Germinal center (tissue), 1 donor: ENCODE measurements around the gene NEIL3.
A peak's percentile ranks its signal among the peaks of the same experiment; 100 is the strongest.
"Not testable (repeated sequence)": the region's sequence is repeated elsewhere in the genome, so short reads cannot be mapped to it uniquely, and the experiment has no call there.

Experiments
- DNase-seq: peaks from one replicate; pipeline ENCODE4 v3.0.0; 2012; ENCODE audit warnings: mixed read lengths, low spot score

The NEIL3 gene

GRCh38 chr4:177301126-177301639 lies 8.5 kb upstream of the NEIL3 start:
- DNase-seq = no peak

DNA sequence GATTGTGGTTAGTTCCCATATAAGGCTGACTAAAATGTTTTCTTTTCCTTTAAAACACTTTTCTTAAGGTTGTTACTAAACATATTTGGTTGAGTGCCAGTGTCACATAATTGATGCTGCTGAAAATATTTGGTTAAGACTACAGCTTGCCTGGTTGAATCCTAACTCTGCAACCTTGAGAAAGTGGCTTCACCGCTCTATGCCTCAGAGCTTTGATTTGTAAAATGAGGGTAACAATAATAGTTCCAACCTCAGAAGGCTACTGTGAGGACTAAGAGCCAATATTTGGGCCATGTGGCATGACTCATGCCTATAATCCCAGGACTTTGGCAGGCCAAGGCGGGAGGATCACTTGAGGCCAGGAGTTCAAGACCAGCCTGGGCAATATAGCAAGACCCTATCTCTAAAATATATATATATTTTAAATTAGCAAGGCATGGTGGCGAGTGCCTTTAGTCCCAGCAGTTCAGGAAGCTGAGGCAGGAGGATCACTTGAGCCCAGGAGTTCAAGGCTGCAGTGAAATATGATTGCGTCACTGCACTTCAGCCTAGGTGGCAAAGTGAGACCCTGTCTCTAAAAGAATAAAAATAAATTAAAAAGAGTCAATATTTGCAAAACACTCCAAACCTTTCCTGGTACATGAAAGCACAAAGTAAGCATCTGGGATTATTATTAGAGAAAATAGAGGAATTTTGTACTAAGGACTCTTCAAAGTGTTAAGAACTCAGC lies 7.1 kb upstream of the NEIL3 start:
- no peak for DNase-seq

GRCh38 chr4:177304094-177304493 lies 5.6 kb upstream of the NEIL3 start:
- DNase-seq = no peak

DNA sequence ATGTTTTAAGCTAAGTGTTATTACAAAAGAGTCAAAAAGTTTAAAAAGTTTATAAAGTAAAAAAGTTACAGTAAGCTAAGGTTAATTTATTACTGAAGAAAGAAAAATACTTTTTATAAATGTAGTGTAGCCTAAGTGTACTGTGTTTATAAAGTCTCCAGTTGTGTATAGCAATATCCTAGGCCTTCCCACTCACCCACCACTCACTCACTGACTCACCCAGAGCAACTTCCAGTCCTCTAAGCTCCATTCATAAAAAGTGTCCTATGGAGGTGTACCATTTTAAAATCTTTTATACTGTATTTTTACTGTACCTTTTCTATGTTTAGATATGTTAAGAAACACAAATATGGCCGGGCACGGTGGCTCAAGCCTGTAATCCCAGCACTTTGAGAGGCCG lies 4.8 kb upstream of the NEIL3 start:
- DNase-seq = not testable (repeated sequence)

DNA sequence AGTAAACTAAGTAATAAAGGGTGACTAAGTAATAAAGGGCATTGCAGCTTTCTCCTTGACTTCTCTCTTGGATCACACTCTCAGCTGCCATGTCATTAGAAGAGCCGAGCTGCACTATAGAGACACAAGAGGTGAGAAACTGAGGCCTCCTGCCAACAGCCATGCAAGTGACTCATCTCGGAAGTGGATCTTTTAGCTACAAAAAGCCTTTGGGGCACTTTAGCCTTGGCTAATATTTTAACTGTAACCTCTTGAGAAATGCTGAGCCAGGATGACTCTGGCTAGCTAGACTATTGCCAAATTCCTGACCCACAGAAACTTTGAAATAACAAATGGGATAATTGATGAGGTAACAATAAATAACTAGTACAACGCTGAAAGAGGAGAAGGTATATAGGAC lies 1.5 kb upstream of the NEIL3 start:
- DNase-seq = no peak

DNA sequence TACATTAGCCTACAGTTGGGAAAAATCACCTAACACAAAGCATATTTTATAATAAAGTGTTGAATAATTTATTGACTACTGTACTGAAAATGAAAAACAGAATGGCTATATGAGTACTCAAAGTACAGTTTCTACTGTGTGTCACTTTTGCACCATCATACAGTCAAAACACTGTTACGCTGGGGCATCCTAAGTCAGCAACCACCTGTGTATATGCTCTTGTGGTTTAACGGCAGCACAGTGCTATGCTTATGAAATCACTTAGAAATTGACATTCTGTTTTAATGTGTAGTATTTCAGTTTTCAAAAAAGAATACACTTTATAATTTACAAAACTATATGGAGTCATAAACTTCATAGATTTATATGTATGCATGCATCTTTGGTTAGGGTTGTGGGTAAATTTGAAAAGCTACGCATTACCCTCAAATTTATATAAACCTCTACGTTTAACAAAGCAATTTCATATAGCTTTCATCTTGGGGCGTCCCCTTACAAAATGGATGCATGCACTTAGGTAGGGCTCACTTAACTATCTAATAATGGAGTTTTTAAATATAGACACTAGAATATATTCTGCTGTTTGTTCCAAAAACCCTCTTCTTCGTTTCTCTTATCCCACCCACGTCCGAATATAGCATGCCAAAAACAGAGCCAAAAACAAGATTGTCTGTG lies 690 bp upstream of the NEIL3 start:
- no peak for DNase-seq

- no peak for DNase-seq
Observed at GRCh38 chr4:177311589-177311988, 1.9 kb downstream of the NEIL3 start.

GRCh38 chr4:177313263-177313662 lies 3.6 kb downstream of the NEIL3 start:
- DNase-seq = no peak

GRCh38 chr4:177315767-177316464 lies 6.2 kb downstream of the NEIL3 start:
- DNase-seq = no peak

GRCh38 chr4:177320721-177321120 lies 11.0 kb downstream of the NEIL3 start:
- no peak for DNase-seq

- DNase-seq = no peak
Observed at GRCh38 chr4:177321647-177322046, 12.0 kb downstream of the NEIL3 start.

DNA sequence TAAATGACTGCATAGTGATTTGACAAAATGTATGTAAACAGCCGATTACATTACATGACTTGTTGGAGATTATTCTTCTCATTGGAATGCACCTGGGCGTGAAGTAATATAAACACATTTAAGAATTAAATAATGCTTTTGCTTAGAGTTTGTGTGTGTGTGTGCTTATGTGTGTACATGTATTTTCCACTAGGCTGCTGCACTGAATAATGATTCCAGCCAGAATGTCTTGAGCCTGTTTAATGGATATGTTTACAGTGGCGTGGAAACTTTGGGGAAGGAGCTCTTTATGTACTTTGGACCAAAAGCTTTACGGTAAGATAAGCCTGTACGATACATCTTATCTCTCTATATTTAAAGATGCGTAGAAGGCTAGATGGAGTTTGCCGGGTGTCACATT lies 12.6 kb downstream of the NEIL3 start:
- no peak for DNase-seq

- DNase-seq = no peak
Observed at GRCh38 chr4:177322881-177323280, 13.2 kb downstream of the NEIL3 start.

- no peak for DNase-seq
Observed at GRCh38 chr4:177323416-177323815, 13.7 kb downstream of the NEIL3 start.

GRCh38 chr4:177332119-177332518 lies 22.4 kb downstream of the NEIL3 start:
- no peak for DNase-seq

GRCh38 chr4:177339477-177340374 lies 30.1 kb downstream of the NEIL3 start:
- DNase-seq = peak; percentile 22

DNA sequence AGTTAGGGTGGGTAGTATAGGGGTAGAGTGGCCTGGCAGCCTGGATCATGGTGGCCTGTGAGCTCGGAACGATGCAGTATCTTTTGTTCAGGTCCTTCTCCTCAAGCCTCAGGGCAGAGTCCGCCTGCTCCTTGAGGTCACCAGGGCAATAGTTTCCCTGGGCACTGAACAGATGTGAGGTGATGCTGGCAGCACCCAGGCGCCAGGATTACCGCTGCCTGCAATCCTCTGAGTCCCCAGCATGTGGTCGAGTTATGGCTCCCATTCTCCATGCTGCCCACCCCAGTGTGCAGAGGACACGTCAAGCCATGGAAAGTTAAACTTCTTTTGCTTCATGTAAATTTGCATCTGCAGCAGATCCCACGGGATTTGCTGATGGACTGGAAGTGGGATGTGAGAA lies 38.7 kb downstream of the NEIL3 start:
- DNase-seq = no peak

- DNase-seq = no peak
Observed at GRCh38 chr4:177349191-177349590, 39.5 kb downstream of the NEIL3 start.

DNA sequence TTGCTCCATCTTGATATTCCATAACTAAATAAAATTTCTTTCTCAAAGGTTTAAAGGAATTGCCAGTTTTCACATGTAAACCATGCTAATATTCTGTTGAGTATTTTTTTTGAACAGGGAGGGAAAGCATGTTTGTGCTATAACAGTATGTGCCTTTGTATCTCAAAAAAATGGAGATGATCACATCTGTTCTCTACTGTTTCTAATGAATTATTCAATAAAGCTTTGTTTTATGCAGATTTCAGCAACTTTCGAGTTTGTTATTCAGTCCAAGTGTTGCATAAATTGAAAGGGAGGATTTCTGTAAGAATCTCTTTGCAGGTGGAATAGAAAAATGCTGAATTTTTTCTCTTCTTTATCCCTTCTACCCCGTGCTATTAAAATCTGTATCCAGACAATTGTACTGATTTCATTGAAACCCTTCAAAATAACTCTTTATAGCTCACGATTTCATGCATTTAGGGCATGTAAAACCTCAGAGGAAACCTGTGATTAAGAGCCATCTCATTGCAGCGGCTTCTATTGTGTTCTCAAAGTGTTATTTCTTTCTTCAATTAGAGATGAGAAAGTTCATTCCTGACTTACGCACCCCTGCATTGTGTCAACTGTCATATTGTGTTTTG lies 42.1 kb downstream of the NEIL3 start:
- DNase-seq = no peak

DNA sequence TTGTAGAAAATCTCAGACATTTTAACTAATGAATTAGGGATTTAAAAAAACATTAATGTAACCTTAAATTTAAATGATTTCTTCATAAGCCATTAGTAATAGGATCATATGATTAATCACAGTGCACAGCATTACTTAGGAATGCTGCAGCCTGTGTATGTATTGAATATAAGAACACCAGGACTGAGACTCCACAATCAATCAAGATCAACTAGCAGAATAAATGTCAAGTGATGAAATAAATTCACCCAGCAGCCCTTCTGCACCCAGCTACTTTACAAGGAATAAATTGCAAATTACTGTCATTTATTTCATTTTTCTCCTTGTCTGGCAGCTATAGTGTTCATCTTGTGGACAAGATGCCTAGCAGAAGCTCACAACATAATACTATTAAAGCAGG lies 46.5 kb downstream of the NEIL3 start:
- no peak for DNase-seq

GRCh38 chr4:177356921-177357320 lies 47.2 kb downstream of the NEIL3 start:
- no peak for DNase-seq

GRCh38 chr4:177367336-177367735 lies 57.7 kb downstream of the NEIL3 start:
- no peak for DNase-seq
